HCT116 (cell line): ENCODE measurements around the gene C10orf120. TPM values are rescaled to one million over a fixed set of nuclear protein-coding genes. Genes with fewer than 3 reads are reported as not detected.

ENCODE experiments used
- ATAC-seq: fragments of 200-7000 bp; cut with Tn5 transposase; 2 replicates; pipeline ENCODE4 v1.9.1; 2020; ENCODE audit warnings: mild to moderate bottlenecking, moderate library complexity
- BruUV-seq: library from RNA; stranded (reverse); fragments of 400-500 nt; replicated peaks from 2 replicates; lab custom pipeline; 2021; lab: Mats Ljungman, UMichigan
- CTCF ChIA-PET: fragments of 300-600 bp; sonication (Branson Sonifier 250); formaldehyde crosslinking; loops from one replicate; lab custom pipeline; 2021; ENCODE audit warnings: antibody characterized with exemption; lab: Charles Lee
- POLR2A ChIA-PET: fragments of 300-600, 350-600 bp; sonication (Branson Sonifier 250); formaldehyde crosslinking; loops from one replicate; lab custom pipeline; 2021; ENCODE audit warnings: antibody characterized with exemption; lab: Charles Lee
- RAD21 ChIA-PET, 2 experiments: fragments of 300-600 bp; sonication (Branson Sonifier 250); formaldehyde crosslinking; loops; one replicate each; lab custom pipeline; 2023; ENCODE audit warnings: low total read pairs in 2 of 2; ENCODE audit not compliant: uncharacterized antibody in 2 of 2, unreplicated experiment in 2 of 2, low non-redundant PET in 1 of 2; lab: Charles Lee
- DNase-seq: peaks from one replicate; pipeline ENCODE4 v3.0.0-alpha.2; 2010; ENCODE audit warnings: low read depth, low spot score
- H2AFZ ChIP-seq: fragments of 200-600 bp; shearing (Covaris generic), sonication (generic); 2 replicates; pipeline ENCODE4 v1.6.1; 2017; ENCODE audit warnings: low read depth, mixed run types, mixed read lengths, antibody characterized with exemption, low read length; ENCODE audit not compliant: poor library complexity, severe bottlenecking
- H3K27ac ChIP-seq: 2 replicates; pipeline ENCODE4 v1.5.1; 2012; ENCODE audit warnings: low read depth, low read length
- H3K27me3 ChIP-seq: fragments of 200-600 bp; sonication (generic); 2 replicates; pipeline ENCODE4 v1.6.1; 2016; ENCODE audit warnings: mixed run types, low read length, mixed read lengths; ENCODE audit not compliant: insufficient read depth
- H3K36me3 ChIP-seq, 2 experiments: fragments of 200-500 bp in 1 of 2; fragments of 200-600 bp in 1 of 2; sonication (Bioruptor generic) in 1 of 2; sonication (generic) in 1 of 2; 2 replicates each; pipeline versions ENCODE4 v1.5.1 to v1.6.1; 2014 to 2016; ENCODE audit warnings: low read length in 2 of 2, inconsistent platforms in 1 of 2, mixed read lengths in 1 of 2, mixed run types in 1 of 2; ENCODE audit not compliant: insufficient read depth in 2 of 2, control insufficient read depth in 1 of 2
- H3K4me1 ChIP-seq, 2 experiments: fragments of 200-600 bp in 1 of 2; sonication (generic) in 1 of 2; 2 replicates each; pipeline versions ENCODE4 v1.5.1 to v1.6.1; 2012 to 2017; ENCODE audit warnings: low read length in 2 of 2, inconsistent platforms in 1 of 2, mild to moderate bottlenecking in 1 of 2, mixed read lengths in 1 of 2, mixed run types in 1 of 2, moderate library complexity in 1 of 2; ENCODE audit not compliant: insufficient read depth in 2 of 2, control insufficient read depth in 1 of 2
- H3K4me2 ChIP-seq: fragments of 200-600 bp; sonication (generic); 2 replicates; pipeline ENCODE4 v1.6.1; 2017; ENCODE audit warnings: mixed run types, low read length, mixed read lengths
- H3K4me3 ChIP-seq, 2 experiments: fragments of 200-600 bp in 1 of 2; sonication (generic) in 1 of 2; replicated peaks in 1 of 2; 2 replicates each; pipeline ENCODE4 v1.5.1; 2011 to 2016; ENCODE audit warnings: low read length in 2 of 2, control low read depth in 1 of 2, low read depth in 1 of 2, mild to moderate bottlenecking in 1 of 2, mixed read lengths in 1 of 2, mixed run types in 1 of 2
- H3K79me2 ChIP-seq: fragments of 200-600 bp; sonication (generic); 2 replicates; pipeline ENCODE4 v1.6.1; 2017; ENCODE audit warnings: mild to moderate bottlenecking, mixed run types, low read length, moderate library complexity, mixed read lengths; ENCODE audit not compliant: insufficient read depth
- H3K9ac ChIP-seq: fragments of 200-600 bp; sonication (generic); 2 replicates; pipeline ENCODE4 v1.6.1; 2016; ENCODE audit warnings: low read length, mixed read lengths
- H3K9me2 ChIP-seq: fragments of 200-600 bp; sonication (generic), shearing (Covaris generic); 2 replicates; pipeline ENCODE4 v1.6.1; 2017; ENCODE audit warnings: mixed run types, mild to moderate bottlenecking, moderate library complexity; ENCODE audit not compliant: insufficient read depth
- H3K9me3 ChIP-seq, 2 experiments: fragments of 200-500 bp in 1 of 2; fragments of 200-600 bp in 1 of 2; sonication (Bioruptor generic) in 1 of 2; sonication (generic) in 1 of 2; 2 replicates each; pipeline ENCODE4 v1.6.1; 2014 to 2017; ENCODE audit warnings: low read length in 2 of 2, mixed read lengths in 2 of 2, inconsistent platforms in 1 of 2, low read depth in 1 of 2, mild to moderate bottlenecking in 1 of 2, mixed run types in 1 of 2, moderate library complexity in 1 of 2; ENCODE audit not compliant: control insufficient read depth in 1 of 2, insufficient read depth in 1 of 2
- H4K20me1 ChIP-seq: fragments of 200-600 bp; sonication (generic), shearing (Covaris generic); 2 replicates; pipeline ENCODE4 v1.6.1; 2017; ENCODE audit warnings: mixed run types, mild to moderate bottlenecking, moderate library complexity; ENCODE audit not compliant: insufficient read depth
- ATF3 ChIP-seq: IDR thresholded peaks from 2 replicates; pipeline ENCODE4 v1.6.1; 2012
- CBX3 ChIP-seq: IDR thresholded peaks from 2 replicates; pipeline ENCODE4 v1.6.1; 2012; ENCODE audit warnings: low read depth
- CEBPB ChIP-seq: IDR thresholded peaks from 2 replicates; pipeline ENCODE4 v1.6.1; 2012; ENCODE audit warnings: low read depth
- CTCF ChIP-seq, 3 experiments: fragments of 200-600 bp in 1 of 3; sonication (generic) in 1 of 3; IDR thresholded peaks in 2 of 3; conservative IDR thresholded peaks in 1 of 3; 2 replicates each; pipeline ENCODE4 v1.5.1; 2012 to 2017; ENCODE audit warnings: low read depth in 2 of 3, low read length in 2 of 3, antibody characterized with exemption in 1 of 3, borderline replicate concordance in 1 of 3, control low read depth in 1 of 3, mild to moderate bottlenecking in 1 of 3, mixed read lengths in 1 of 3, mixed run types in 1 of 3, moderate library complexity in 1 of 3; ENCODE audit not compliant: insufficient read depth in 1 of 3
- EGR1 ChIP-seq: IDR thresholded peaks from 2 replicates; pipeline ENCODE4 v1.6.1; 2012; ENCODE audit warnings: low read depth
- ELF1 ChIP-seq: IDR thresholded peaks from 2 replicates; pipeline ENCODE4 v1.6.1; 2012; ENCODE audit warnings: low read depth, borderline replicate concordance
- EZH2phosphoT487 ChIP-seq: fragments of 200-600 bp; IDR thresholded peaks from 2 replicates; pipeline ENCODE4 v1.6.1; 2018; ENCODE audit warnings: antibody characterized with exemption, borderline replicate concordance
- FOSL1 ChIP-seq: IDR thresholded peaks from 2 replicates; pipeline ENCODE4 v1.6.1; 2012; ENCODE audit warnings: low read depth
- JUND ChIP-seq: IDR thresholded peaks from 2 replicates; pipeline ENCODE4 v1.6.1; 2012
- POLR2A ChIP-seq: IDR thresholded peaks from 2 replicates; pipeline ENCODE4 v1.7.0; 2011; ENCODE audit warnings: borderline replicate concordance; ENCODE audit not compliant: insufficient read depth, insufficient read length; ENCODE audit errors: extremely low read depth
- POLR2AphosphoS5 ChIP-seq: IDR thresholded peaks from 2 replicates; pipeline ENCODE4 v1.6.1; 2011; ENCODE audit warnings: mild to moderate bottlenecking, low read depth, low read length, moderate library complexity
- RAD21 ChIP-seq: IDR thresholded peaks from 2 replicates; pipeline ENCODE4 v1.6.1; 2012; ENCODE audit warnings: low read depth, mild to moderate bottlenecking
- SRF ChIP-seq: IDR thresholded peaks from 2 replicates; pipeline ENCODE4 v1.6.1; 2012; ENCODE audit warnings: low read depth
- TCF7L2 ChIP-seq: IDR thresholded peaks from 2 replicates; pipeline ENCODE4 v1.7.0; 2011; ENCODE audit warnings: borderline replicate concordance, inconsistent platforms; ENCODE audit not compliant: insufficient read depth, insufficient read length; ENCODE audit errors: extremely low read depth
- ZFX ChIP-seq: fragments of 450-650 bp; IDR thresholded peaks from 2 replicates; pipeline ENCODE4 v1.6.1; 2017
- ZNF274 ChIP-seq: fragments of 200-500 bp; sonication (Bioruptor generic); IDR thresholded peaks from 2 replicates; pipeline ENCODE4 v1.6.1; 2014; ENCODE audit warnings: mild to moderate bottlenecking, low read depth, low read length, inconsistent platforms
- intact Hi-C: fragments of 100-400 bp; cut with micrococcal nuclease; formaldehyde crosslinking; loops from 2 replicates; pipeline ENCODE4 v1.10.0; 2022
- total RNA-seq: library from RNA; stranded (reverse); gene quantifications from one replicate; pipeline ENCODE4 v1.2.1, GENCODE V29; 2021; ENCODE audit not compliant: unreplicated experiment
- TF ChIP-seq, protein P1 (sequence below): IDR thresholded peaks from 2 replicates; pipeline ENCODE4 v1.6.1; 2012
- TF ChIP-seq, protein P2 (sequence below): IDR thresholded peaks from 2 replicates; pipeline ENCODE4 v1.6.1; 2011; ENCODE audit warnings: mild to moderate bottlenecking, low read length, moderate library complexity; ENCODE audit not compliant: insufficient replicate concordance; ENCODE audit errors: extremely low read depth
- TF ChIP-seq, protein P3 (sequence below): IDR thresholded peaks from 2 replicates; pipeline ENCODE4 v1.6.1; 2012; ENCODE audit warnings: low read depth

The C10orf120 gene
- total RNA-seq, 1 experiment from 2014 or later = not detected

GRCh38 chr10:122702275-122702674 is 2.6 kb upstream of the C10orf120 start:
- Histone ChIP-seq H3K27ac (no peak overlapping the region), H3K9me2 (no peaks in the 10 kb centered on the region), H2AFZ (no peak overlapping the region), H3K4me1 (no peaks in the 10 kb centered on the region), H3K4me3 (no peak overlapping the region), H3K9me3 (no peaks in the 10 kb centered on the region), H3K27me3 (peaks cover 13% of the 10 kb centered on the region; the same call in 1 of the 2 replicates), H3K36me3 (no peaks in the 10 kb centered on the region), H3K4me2 (no peak overlapping the region), H4K20me1 (no peaks in the 10 kb centered on the region), H3K9ac (no peak overlapping the region), H3K79me2 (no peaks in the 10 kb centered on the region)
- RAD21 ChIA-PET = no interaction called here
- ATAC-seq = no peak
- POLR2A ChIA-PET = no interaction called here
- no peak for DNase-seq
- CTCF ChIA-PET = interaction anchor here (1.8 kb wide), 1 partner anchor 422 kb away, joined by 5 read pairs; no protein-coding TSS in a partner anchor
- TF ChIP-seq, protein P1, sequence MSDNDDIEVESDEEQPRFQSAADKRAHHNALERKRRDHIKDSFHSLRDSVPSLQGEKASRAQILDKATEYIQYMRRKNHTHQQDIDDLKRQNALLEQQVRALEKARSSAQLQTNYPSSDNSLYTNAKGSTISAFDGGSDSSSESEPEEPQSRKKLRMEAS = no peak
- TF ChIP-seq ATF3 (no peak), POLR2A (no peak), CEBPB (no peak), JUND (no peak), POLR2AphosphoS5 (no peak), FOSL1 (no peak), EZH2phosphoT487 (no peak), ELF1 (no peak), ZFX (no peak), CBX3 (no peak), ZNF274 (no peak), RAD21 (no peak), CTCF (IDR thresholded peaks at IDR 0.05 in 2 of 3, conservative IDR thresholded peaks at IDR 0.05 in 1 of 3; ENCODE audit: borderline replicate concordance in 1 of 3, insufficient read depth in 1 of 3, low read depth in 2 of 3, low read length in 2 of 3) (no peak), SRF (no peak), TCF7L2 (no peak), EGR1 (no peak)
- TF ChIP-seq, protein P2, sequence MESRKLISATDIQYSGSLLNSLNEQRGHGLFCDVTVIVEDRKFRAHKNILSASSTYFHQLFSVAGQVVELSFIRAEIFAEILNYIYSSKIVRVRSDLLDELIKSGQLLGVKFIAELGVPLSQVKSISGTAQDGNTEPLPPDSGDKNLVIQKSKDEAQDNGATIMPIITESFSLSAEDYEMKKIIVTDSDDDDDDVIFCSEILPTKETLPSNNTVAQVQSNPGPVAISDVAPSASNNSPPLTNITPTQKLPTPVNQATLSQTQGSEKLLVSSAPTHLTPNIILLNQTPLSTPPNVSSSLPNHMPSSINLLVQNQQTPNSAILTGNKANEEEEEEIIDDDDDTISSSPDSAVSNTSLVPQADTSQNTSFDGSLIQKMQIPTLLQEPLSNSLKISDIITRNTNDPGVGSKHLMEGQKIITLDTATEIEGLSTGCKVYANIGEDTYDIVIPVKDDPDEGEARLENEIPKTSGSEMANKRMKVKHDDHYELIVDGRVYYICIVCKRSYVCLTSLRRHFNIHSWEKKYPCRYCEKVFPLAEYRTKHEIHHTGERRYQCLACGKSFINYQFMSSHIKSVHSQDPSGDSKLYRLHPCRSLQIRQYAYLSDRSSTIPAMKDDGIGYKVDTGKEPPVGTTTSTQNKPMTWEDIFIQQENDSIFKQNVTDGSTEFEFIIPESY = no peak
- TF ChIP-seq, protein P3, sequence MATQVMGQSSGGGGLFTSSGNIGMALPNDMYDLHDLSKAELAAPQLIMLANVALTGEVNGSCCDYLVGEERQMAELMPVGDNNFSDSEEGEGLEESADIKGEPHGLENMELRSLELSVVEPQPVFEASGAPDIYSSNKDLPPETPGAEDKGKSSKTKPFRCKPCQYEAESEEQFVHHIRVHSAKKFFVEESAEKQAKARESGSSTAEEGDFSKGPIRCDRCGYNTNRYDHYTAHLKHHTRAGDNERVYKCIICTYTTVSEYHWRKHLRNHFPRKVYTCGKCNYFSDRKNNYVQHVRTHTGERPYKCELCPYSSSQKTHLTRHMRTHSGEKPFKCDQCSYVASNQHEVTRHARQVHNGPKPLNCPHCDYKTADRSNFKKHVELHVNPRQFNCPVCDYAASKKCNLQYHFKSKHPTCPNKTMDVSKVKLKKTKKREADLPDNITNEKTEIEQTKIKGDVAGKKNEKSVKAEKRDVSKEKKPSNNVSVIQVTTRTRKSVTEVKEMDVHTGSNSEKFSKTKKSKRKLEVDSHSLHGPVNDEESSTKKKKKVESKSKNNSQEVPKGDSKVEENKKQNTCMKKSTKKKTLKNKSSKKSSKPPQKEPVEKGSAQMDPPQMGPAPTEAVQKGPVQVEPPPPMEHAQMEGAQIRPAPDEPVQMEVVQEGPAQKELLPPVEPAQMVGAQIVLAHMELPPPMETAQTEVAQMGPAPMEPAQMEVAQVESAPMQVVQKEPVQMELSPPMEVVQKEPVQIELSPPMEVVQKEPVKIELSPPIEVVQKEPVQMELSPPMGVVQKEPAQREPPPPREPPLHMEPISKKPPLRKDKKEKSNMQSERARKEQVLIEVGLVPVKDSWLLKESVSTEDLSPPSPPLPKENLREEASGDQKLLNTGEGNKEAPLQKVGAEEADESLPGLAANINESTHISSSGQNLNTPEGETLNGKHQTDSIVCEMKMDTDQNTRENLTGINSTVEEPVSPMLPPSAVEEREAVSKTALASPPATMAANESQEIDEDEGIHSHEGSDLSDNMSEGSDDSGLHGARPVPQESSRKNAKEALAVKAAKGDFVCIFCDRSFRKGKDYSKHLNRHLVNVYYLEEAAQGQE = no peak
- BruUV-seq = no TSS peak
- intact Hi-C loops = loop anchor here (2.0 to 10.0 kb wide), 4 partner anchors 267 to 1757 kb away; no protein-coding TSS in a partner anchor
